GM19239 (cell line): ENCODE measurements around the gene SCARB2.

Experiments
- DNase-seq: peaks from one replicate; pipeline ENCODE4 v3.0.0; 2011; ENCODE audit warnings: low spot score; ENCODE audit not compliant: insufficient read length
- FAIRE-seq: peaks from 2 replicates; lab custom pipeline; 2011; peaks lifted over from hg19 to GRCh38; lab: Jason Lieb, UNC

SCARB2 gene

DNA sequence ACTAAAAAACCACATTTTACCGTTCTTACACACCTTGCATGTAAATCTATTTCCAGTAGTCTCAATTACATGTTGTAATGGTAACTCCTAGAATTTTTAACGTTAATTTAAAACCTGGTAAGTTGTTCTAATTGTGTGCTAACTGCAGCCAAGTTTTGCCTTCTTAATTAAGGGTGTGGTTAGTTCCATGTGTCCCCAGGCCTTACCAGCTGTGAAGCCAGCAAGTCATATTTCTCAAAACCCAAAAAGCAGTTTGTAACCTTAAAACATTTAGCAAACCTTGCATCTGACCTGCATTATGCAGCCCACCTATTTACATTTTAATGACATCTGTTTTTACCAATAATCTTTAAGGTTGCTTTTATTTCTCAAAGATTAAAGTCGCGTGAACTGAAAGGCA, 19.5 kb upstream of the SCARB2 start:
- FAIRE-seq (no peak), DNase-seq (no peak)

DNA sequence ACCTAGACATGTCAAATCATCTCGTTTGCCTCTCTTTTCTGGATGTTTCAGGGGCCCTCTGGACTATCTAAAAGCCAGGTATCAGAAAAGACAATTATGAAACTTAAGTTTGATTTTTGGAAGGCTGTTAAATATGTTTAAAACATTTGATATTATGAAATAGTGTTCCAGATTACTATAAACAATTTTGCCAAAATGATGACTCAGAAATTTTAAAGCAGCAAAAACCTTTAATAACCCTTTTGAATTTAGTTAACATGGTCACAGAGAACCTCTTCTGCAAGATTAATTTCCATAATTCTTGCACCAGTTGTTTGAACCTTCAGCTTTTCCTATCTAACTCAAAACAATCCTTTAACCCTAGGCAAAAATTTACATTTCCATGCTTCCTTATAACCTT, 19.1 kb upstream of the SCARB2 start:
- DNase-seq: no peak
- FAIRE-seq: peak; percentile 33

DNA sequence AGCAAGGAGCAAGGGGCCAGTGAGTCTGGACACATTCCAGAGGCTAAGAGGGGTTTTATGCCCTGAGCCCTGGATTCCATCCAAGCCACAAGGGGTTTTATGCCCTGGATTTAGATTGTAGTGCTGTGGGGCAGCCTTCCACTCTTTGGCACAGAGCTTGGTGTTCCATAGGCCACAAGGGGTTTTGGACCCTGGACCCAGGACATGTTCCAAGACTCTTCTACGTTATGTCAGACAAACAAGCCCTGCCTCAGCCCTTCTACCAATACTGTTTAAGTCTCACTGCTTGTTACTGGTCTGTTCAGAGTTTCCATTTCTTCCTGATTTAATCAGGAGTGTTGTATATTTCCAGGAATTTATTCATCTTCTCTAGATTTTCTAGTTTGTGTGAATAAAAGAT, 12.8 kb upstream of the SCARB2 start:
- no peak for FAIRE-seq
- no peak for DNase-seq

DNA sequence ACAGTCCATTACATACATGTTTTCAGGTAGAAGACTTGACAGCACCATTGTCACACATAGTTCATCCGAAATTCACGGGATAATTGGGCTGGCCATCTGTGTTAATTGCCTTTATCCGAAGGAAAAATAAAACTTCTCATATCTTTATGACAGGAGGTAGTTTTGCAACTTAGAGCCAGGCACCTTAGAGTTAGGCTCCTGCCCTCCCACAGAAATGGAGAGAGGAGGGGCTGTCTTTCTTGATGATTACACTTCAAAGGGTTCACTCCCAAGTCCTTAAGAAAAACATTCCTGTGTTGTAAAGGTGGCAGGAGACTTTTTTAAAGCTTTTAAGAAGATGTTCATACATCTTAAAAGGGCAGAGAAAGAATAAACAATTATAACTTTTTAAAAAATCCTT, 10.5 kb upstream of the SCARB2 start:
- FAIRE-seq: no peak

DNA sequence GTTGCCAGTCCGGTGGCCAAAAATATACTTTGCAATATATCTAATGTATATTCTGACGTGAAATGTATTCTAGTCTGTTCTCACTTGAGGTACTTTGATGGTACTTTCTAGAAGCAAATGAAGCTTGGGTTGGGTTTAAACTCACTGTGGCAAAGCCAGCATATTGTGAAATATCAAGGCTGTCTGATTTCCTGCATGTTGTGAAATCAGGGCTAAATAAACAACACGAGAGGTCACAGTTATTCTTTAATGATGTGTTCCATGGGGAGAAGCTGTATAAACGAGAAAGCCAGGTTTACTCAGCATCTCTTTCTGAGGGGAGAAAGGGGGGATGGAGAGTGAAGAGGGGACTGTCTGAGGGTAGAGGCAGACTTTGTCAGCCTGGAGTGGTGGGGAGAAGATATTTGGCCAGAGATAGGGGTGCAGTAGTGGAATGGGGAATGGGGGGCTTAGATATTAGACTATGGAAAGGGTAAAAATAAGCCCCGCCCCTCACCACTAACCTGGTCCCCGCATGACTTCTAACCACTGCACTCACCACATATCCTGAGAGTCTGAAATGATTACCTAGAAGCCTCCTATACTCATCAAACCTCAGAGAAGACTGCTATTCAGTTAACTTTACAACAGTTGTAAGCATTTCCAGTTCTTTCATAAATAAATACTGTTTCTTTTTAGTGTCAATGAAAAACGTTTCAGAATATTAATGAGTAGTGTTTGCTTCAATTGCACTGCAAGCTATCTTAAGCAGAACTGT, 5.9 kb upstream of the SCARB2 start:
- FAIRE-seq (no peak), DNase-seq (no peak)

More for the DNA sequence above, 10.5 kb upstream of the SCARB2 start:
- DNase-seq: no peak

DNA sequence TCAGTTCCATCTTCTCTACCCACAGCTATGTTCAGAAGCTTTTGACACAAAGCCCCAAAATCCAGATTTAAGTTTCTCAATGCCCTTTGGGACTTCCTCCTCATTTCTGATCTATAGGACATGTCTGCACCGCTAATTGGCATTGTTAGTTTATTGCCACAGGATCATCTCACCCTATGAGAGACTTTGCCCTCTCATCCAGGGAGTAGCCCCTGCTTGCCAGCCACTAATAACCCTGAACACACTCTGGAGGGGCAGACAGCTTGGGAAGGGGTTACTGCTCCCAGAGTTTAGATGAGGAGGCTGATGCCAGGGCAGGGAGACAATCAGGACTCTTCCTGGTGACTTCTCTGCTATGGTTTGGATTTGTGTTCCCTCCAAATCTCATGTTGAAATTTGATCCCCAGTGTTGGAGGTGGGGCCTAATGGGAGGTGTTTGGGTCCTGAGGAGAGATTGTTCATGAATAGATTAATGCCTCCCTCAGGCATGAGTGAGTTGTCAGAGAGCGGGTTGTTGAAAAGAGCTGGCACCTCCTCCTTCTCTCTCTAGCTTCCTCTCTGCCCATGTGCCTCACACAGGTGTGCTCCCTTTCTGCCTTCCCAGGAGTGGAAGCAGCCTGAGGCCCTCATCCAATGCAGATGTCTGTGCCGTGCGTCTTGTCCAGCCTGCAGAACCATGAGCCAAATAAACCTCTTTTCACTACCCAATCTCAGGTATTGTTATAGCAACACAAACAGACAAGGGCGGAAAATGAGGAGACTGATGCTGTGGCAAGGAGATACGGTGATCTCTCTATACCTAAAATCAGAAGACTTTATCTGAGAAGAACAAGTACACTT, 3.6 kb upstream of the SCARB2 start:
- no peak for FAIRE-seq
- DNase-seq: no peak

DNA sequence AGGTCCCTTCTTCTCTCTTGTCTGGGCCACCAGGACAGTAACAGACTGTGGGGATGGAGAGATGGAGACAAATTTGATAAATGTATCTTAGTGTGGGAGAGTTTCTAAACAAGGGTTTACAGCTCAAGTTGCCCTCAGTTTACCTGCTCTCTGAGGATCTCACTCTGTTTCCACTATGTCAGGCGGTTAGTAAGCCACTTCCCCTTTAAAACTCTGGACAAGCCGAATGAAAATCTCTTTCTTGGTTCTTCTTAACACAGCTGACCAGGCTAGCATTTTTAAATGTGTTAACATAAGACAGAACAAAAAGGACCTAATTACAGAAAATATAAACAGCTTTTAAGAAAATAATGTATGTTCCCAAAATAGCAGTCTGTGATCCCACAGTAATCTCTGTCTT, 2.9 kb upstream of the SCARB2 start:
- FAIRE-seq: no peak

DNA sequence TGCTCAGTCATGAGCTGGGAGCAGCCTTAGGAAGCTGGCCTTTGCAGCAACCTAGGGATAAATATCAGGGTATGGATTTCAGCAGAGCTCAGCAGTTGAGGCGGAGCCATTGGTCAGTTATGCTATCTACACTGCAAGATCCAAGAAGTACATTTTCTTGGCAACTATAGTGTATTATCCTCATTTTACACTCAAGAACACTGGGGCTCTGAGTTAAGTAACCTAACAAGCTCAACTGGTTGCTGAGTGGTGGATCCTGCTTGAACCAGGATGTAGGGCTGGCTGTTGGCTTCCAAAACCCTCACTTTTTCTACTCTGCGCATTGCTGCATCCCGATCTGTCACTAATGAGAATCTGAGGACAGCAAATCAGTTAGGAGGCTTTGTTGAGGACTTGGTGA, 1.5 kb upstream of the SCARB2 start:
- no peak for DNase-seq
- no peak for FAIRE-seq

More for the DNA sequence above, 2.9 kb upstream of the SCARB2 start:
- DNase-seq: no peak

DNA sequence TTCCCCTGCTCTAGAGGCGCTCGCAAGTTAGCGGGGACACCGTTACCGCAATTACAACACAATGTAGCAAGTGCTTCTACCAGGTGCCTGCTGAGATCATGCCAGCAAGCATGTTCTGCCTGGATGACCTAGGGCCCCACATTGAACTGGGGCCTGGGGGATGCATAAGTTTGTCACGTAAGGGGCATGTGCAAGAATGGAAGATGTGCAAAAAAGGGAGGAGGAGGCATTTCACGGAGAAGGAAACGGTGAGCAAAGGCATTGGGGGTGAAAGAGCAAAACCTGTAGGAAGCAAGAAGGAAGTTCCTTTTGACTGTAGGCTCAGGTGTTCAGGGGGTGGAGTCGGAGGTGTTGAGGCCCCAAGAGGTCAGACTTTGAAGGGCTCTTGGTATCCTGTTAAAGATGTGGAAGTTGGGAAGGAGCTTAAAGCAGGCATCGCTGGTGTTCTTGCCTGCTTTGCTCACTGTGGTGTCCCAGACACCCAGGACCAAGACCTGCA, 602 bp upstream of the SCARB2 start:
- DNase-seq (no peak), FAIRE-seq (peak; percentile 52)

DNA sequence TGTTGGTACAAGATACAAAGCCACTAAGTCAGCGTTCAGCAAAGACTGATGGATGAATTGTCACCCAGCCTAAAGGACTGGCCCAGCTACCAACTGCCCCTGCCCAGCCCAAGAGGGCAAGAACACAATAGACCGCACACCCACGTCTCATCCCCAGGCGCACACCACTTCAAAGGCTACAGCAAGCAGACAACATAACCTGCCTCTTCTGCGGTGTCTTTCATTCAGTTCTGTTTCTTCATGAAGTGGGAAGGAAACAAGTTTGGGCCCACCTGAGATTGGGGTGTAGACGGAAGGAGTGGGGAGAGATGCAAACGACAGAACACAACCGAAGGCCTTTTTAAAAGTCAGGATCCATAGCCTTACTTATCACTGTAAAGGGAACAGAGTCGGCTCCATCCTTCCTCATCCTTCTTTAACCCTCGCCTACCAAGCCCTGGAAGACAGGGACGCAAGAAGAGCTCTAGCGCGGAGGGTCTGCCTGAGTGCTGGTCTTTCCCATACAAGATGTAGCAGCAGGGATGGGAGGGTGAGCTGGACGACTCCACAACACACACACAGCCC, 691 bp downstream of the SCARB2 start:
- DNase-seq: no peak
- FAIRE-seq: peak; percentile 82

DNA sequence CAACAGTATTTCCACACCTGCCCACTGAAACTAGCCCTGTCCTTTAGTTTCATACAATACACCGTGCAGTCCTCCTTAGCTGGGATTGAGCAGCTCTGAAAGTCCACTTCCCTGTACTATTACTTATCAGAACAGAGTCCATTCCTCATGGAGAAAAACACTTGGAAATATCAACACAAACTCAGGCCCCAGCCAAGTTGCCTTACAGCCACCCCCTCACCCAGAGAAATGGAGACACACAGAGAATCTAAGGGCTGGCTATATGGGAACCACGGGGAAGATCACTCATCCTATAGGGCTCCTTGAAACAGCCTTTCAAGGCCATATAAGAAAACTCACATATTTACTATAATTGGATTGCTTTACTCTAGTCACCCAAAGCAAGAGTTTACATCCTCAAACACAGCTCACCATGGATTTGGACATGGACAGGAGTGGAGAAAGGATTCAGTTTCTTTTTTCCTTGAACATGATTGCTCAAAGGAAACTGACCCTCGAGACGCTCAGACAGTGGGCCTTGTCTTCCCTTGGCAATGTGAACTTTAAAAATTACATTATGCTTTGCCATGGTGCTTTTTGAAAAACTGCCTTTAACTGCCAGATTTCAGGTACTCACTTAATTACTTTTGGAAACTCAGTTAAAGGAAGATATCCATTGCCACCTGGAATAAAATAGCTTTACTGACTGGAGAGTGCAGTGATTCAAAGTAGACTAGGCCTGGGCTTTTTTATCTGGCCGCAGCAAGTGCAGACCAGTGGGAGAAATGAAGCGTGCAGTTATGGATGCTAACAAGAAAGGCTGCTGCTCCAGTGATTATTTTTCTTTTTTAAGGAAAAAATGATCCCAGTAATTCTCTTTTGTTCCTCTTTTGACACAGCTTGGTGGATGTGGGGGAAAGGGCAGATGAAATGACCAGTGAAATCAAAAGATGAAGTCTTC, 1.6 kb downstream of the SCARB2 start:
- FAIRE-seq (no peak), DNase-seq (no peak)

DNA sequence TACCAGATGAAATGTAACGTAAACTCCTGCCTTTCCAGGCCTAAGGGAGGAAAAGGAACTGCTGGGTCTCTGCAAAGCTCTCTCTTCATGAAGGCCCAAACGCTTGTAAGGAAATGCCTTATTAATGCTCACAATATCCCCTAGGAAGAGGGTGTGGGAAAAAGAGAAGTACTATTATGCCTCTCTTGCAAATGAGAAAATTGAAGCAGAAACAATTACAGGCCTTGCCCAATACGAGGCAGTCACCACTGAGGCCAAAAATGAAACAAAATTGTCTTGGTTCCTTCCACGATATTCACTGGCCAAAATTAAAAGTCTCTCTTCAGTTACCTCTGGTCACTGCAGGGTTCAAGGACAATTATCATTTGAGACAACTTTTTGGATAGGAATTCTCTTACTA, 3.2 kb downstream of the SCARB2 start:
- FAIRE-seq: no peak
- no peak for DNase-seq

DNA sequence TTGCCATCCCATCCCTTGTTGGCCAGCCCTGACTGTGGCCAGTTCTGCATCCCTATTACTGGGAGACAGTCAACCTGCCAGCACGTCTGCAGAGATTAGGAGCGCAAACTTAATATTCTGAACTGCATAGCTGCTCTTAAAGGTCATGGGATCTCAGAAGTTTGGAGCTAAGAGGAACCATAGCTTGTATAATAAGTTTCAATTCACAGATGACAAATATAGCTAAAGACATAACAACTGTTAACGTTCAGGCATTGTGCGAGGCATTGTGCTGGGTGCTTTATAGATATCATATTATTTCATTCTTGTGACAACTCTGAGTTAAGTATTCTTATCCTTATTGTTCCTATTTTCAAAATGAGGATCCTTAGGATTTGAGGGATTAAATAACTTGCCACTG, 3.7 kb downstream of the SCARB2 start:
- FAIRE-seq: no peak
- DNase-seq: no peak

DNA sequence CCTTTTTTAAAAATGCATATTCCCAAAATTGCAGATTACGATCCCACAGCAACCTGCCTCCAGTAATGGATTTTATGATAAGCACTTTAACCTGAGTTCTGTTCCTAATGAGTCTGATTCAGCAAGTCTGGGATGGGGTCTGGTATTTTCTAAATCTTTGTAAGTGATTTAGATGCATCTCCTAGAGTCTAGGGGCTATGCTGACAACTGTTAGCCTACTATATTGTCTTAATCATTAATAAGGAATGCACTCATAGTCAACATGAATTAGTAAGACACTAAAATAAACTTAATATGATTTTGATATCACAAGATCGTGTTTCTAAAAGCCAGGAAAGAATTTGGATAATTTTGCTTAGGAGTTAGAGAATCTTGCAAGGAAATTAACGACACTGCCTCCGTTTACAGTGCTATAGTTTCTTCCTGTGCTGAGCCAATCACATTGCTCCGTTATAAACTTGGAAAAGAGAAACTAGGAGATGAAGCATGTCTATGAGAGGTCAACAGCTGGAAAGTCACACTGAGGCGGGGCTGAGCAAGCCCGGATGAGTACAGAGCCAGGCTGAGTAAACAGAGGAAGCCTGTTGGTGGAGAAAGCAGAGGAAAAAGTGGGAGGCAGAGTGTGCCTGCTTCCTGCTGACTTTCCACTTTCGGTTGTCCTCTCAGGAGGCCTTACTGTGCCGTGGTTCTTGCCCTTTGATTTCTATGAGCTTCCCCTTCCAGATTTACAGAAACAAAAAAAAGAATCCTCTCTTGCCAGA, 5.4 kb downstream of the SCARB2 start:
- no peak for FAIRE-seq

DNA sequence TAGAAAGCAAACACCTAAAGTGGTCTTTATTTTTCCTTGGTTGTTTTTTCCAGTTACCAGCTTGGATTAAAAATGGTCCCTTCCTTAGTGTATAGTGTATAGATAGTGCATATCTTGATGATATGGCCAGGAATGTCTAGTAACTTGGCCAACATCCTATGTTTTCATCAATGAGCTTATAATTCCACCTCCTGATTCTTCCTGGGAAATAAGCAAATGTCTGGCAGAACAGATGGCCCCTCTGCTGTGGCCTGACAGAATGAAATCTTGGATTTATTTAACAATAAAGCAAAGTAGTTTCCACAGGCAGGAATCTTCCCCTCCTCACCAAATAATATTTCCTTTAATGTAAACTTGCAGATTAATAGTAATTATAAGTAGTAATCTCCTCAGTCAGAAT, 6.1 kb downstream of the SCARB2 start:
- no peak for FAIRE-seq
- DNase-seq: no peak

More for the DNA sequence above, 5.4 kb downstream of the SCARB2 start:
- no peak for DNase-seq

DNA sequence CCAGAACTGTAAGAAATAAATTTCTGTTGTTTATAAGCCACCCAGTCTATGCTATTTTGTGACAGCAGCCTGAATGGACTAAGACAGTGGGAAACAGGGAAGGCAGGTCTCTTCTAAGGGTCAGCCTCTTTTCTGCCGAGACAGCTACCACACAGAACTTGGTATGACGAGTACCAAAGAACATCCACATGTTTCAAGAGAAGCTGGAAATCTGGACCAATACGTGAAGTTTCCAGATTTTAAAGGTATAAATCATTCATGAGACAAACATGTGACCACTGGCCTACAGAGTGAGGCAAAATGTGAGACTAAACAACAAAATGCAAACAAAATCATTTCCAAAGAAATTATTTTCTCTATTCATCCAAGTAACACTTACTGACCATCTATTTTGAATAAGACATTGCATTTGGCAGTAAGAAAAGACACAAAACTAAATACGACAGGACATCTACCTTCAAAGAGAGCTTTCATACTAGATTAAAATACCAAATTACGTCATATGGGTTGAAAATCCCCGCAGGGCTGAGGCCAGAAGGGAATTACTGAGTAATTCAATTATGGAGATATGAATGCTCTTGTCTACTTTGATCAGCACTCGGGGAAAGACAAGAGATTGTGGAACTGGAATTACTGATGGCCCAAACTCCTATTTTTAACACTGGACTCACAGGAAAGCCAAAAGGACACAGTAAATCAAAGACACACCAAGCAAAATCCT, 7.2 kb downstream of the SCARB2 start:
- FAIRE-seq: no peak
- no peak for DNase-seq

DNA sequence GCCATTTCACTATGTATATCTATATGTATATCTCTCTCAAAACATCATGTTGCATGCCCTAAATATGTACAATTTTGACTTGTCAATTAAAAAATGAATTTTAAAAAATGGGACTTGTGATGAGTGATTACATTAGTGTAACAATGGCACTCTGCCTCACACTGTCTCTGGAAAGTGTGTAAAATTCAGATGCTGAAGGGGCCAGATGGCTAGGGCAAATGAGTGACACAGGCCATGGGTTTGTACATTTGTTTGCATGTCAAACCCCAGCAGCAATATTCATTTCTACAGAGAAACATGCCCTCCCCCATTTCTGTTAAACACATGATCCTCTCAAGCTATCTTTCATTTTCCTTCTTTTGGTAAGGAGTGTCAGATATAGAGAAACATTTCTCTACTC, 8.1 kb downstream of the SCARB2 start:
- DNase-seq: no peak
- FAIRE-seq: no peak

DNA sequence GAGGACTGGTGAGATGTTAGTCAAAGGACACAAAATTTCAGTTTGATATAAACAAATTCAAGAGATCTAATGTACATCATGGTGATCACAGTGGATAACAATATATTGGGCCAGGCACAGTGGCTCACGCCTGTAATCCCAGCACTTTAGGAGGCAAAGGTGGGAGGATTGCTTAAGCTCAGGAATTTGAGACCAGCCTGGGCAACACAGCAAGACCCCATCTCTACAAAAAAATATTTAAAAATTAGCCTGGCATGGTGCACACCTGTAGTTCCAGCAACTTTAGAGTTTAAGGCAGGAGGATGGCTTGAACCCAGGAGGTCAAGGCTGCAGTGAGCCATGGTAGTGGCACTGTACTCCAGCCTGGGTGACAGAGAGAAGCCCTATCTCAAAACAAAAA, 8.7 kb downstream of the SCARB2 start:
- FAIRE-seq (no peak), DNase-seq (no peak)

DNA sequence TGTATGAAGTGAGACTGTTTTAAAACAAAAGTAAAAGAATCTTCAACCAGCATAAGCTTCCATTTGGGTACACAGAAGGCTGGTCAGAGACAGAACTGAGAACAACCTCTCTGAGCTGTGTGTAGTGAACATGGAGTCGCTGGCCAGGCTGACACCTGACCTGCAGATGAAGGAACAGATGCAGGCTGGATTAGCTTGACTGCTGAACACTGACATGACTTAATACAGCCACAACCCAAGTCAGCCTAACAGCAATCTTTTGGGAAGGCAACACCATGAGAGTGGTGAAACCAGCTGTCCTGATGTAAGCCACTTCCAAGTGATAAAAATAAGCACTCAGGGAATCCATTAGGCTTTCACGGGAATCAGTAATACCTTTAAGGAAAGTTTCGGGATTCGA, 10.1 kb downstream of the SCARB2 start:
- FAIRE-seq (no peak), DNase-seq (no peak)
